GM19035 (cell line): ENCODE measurements around the gene RAD9B.
"Not testable (repeated sequence)": the region's sequence is repeated elsewhere in the genome, so short reads cannot be mapped to it uniquely, and the experiment has no call there.

Source experiments
- ATAC-seq: cut with Tn5 transposase; IDR thresholded peaks from one replicate; pipeline ENCODE4 v1.9.1; 2021; ENCODE audit not compliant: unreplicated experiment

The RAD9B gene

GRCh38 chr12:110520876-110521712 is 19.0 kb downstream of the RAD9B start:
- not testable (repeated sequence) for ATAC-seq

DNA sequence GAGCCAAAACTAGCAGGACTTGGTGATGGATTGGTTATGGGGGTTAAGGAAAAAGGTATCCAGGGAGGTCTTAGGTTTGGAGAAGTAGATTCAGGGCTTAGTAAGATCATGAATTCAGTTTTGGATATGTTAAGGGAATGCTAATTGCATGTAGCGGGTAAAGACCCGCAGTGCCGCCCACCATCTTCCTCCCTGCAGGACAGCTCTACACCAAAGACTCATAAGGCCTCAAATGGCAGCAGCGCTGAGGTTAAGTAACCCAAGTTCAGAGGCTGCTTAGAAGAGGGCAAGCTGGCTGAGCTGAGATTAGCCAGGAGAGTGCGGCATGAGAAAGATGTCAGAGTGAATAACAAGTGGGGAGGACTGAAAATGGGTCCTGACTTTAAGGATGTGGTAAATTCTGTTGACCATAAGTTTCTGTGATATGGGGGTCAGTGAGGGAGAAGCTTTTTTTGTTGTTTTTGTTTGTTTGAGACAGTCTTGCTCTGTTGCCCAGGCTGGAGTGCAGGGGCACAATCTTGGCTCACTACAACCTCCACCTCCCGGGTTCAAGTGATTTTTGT is 26.2 kb downstream of the RAD9B start:
- ATAC-seq, result no peak

GRCh38 chr12:110530511-110530910 is 28.4 kb downstream of the RAD9B start:
- no peak for ATAC-seq

DNA sequence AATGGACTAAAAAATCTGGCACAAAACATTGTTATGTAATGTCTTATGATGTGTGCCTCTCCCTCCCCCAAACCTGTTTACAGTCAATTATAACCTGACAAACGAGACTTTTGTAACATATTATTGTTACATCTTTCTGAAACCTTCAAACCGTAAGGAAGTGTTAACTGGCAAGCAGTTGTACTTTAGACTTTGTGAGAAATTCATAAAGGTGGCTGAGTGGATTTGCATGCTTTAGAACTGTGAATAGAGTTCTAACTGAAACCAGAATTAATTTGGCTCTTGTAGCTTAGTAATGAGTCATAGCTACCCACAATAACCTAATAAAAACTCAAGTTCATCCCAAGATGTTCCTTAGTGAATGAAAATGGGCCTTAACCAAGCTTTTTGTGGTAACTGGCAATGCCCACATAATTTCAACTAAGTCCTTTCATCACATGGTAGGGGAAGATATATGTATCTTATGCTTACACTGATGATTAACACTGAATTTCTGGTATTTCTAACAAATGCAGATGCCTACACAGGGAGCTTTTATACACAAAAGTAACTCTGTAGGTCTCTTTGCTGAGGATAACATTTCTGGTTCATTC is 29.7 kb downstream of the RAD9B start:
- ATAC-seq, result peak; percentile 90

GRCh38 chr12:110532644-110533043 is 30.5 kb downstream of the RAD9B start:
- ATAC-seq, result no peak

DNA sequence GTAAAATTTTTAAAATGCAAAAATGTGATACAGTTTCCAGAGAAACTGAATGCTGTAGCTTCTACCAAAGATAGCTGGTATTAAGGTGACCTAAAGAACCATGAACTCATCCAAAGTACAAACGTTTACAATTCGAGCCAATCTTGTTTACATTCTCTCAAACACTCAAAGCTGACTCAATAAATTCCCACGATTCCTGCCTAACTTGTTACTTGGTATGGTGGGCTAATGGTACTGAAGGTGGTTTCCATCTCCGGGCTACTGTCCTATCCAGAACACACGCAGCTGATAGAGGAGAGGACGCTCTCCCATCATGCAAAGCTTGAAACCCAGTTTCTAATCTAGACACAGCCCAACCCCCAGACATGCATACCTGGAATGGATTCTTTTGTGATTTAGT is 31.5 kb downstream of the RAD9B start:
- ATAC-seq, result no peak

GRCh38 chr12:110534811-110535210 is 32.7 kb downstream of the RAD9B start:
- no peak for ATAC-seq

DNA sequence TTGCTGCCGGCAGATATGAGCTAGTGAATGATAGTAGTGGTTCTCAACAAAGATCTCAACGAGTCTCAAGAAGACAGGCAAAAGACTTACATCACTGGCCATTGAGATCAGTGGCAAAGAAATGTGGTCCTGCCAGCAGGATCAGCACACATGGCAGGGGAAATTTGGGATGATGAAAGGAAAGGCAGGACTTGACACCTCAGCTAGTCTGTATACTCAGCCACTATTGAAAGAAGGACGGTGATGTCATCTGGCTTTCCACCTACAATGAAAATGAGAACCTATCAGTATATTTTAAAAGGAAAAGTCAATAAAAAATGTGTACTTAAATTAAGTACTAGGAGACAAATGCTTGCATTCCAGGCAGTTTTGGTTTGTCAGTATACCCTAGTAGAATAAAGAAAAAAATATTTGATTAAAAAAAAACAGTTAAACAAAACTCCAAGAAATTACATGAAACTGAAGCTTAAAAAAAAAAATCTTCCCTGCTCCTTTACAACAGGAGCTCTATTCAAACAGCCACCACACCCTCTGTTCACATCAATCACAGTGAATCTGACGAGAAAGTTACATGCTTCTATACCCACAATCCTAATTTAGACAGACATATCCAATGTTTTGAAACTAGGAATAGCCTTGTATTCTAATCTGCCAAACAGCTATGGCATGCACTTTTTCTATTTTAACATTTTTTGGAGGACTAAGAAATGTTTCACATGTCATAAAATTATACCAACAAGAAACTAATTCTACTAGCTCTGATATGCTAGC is 34.9 kb downstream of the RAD9B start:
- ATAC-seq, result no peak

DNA sequence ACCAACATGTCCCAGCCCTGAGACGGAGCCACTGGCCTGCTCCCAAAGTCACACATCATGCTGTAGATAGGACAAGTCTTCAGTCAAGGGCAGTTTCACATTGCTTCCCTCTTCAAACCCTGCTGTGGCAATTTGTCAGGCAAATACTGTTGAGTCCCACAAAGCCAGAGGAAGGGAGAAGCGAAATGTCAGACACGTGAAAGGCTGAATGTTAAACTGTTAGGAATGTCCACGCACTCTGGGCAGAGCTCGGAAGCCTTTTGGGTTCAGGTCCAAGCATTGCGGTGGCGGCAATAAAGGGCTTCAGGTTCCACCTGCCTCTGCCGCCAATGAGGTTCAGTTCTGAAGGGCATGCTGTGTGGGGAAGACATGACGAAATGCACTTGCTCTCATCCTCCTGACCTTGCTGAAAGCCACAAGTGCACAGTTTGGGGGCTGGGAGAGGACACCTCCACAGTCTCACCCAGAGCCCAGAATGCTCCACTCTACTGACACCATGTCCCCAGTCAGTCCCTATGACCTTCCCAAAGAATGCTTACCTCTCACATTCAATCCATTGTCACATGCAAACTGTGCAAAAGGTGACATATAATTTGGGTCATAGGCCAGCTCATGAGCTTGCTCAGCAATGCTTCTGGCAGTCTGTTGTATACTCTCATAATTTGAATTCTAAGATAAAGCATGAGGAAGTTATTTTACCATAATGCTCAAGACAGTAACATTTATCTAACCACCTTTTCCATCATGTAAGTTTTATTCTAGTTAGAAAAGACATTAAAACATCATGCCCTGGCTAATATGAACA is 35.7 kb downstream of the RAD9B start:
- no peak for ATAC-seq

DNA sequence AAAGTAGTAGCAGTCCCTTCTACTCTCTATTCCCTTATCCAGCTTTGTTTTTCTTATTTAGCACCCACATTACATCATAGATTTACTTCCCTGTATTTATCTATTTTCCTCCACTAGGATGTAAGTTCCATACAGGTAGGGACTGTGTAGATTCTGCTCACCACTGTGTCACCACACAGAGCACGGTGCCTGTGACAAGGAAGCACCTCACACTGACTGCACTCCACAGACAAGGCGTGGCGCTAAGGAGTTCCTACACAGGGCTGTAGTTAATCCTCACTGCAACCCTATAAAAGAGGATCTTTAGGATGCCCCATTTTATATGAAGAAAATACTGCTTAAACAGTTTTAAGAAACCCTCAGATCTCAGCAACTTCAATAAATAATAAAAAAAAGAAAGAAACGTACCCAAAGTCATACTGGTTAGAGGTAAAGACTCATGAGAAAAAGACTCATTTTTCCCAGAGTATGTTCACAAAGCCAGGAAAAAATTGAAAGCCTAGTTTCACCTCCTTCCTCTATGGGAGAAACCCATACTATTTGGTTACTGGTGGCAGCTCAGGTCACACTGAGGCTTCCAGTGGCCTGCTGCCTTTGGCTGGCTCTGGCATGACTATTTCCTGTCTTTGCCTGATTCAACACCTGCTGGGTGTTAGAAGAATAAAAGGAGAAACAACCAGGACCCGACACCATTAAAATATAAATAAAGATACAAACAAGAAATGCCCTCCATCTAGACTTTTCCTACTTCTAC is 36.9 kb downstream of the RAD9B start:
- no peak for ATAC-seq

- no peak for ATAC-seq
Measured at GRCh38 chr12:110540048-110540447, 37.9 kb downstream of the RAD9B start.

DNA sequence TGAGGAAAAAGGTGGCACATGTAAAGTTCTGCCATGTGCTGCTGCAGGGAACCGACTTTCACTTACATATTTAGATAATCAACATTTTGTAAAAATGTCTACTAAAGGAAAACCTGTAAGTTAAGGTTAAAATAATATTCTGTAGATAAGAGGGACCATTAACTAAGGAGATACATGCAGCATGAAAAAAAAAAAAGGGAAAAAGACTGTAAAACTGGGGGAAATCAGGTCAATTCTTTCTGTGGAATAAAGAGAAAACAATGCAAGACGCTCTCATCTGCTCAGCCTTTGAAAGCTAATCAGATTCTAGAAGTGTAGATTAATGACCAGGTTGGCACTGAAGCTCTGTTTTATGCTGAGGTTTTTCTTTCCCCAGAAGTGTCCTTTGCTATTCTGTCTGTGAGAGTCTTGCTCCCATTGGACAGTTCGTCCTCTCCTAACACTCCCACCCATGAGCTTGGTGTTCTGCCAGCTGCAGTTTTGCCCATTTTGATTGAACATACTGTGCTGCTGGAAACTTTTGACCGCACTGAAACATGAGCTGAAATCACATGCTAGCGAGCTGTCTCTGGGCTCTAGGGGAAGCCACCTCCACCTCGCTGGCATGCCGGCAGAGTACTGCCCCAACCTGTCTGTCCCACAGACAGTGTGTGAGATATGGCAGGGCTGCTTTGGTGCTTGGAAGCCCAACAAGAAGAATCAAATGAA is 41.3 kb downstream of the RAD9B start:
- no peak for ATAC-seq

DNA sequence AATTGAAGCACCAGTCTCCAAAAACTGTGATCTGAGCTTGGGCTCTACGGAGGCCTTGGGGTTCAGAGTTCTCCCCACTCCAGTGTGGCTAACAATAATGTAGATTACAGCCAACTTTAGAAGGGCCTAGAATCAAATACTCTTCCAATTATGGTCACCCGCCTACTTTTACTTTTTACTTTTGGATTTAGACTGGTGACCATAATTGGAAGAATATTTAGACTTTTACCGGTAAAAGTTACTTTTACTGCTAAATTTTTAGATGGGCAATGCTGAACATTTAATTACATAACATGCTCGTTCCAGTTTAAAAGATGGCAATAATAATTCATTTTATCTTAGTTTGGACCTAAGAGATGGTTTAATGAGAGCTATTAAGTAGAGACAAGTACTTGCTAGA is 41.8 kb downstream of the RAD9B start:
- ATAC-seq, result no peak

DNA sequence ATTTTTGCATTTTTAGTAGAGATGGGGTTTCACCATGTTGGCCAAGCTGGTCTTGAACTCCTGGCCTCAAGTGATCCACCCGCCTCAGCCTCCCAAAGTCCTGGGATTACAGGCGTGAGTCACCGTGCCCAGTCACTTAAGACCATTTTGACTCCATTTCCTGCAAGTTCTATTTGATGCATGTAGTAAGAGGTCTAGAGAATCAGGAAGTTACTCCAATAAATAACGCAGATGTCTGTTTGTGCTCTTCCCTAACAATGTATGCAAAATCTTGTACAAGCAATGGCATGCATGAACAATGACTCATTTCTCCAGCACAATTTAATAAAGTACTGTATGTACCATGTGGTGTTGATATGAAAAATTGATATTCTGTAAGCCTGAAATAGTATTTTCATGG is 43.1 kb downstream of the RAD9B start:
- not testable (repeated sequence) for ATAC-seq

DNA sequence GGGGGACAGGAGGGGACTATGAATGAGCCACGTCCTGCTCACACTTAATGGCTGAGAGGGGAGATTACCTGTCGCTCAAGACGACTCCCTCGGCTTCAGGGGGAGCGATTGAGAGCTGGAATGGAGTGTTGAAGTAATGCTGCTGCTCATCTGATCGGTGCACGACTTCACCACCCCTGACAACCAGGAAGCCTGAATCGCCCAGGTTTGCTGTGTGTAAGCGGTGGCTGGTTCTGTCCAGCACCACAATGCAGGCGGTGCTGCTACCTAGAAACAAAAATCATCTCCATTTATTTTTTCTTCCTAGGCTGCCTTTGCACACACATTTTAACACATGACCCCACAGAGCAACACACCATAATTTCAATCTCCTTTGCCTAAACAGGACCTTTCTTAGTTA is 43.7 kb downstream of the RAD9B start:
- no peak for ATAC-seq

DNA sequence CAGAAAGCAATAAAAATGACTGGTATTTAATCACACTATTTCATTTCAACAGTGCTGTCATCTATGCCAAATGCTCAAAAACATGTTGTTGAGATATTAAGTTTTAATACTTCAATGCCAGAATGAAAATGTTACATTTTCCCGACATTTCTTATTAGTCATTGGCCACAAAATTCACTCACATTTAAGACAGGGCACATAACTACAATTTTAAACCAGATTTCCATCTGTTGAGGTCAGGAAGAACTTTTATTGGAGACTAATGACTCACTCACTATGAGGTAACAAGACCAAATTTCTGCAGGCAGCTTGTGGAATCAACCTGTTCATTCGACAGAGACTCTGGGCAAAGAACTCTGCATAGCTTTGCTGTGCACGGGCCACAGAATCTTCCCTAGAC is 44.2 kb downstream of the RAD9B start:
- ATAC-seq, result no peak

- ATAC-seq, result no peak
Measured at GRCh38 chr12:110547090-110547489, 45.0 kb downstream of the RAD9B start.

DNA sequence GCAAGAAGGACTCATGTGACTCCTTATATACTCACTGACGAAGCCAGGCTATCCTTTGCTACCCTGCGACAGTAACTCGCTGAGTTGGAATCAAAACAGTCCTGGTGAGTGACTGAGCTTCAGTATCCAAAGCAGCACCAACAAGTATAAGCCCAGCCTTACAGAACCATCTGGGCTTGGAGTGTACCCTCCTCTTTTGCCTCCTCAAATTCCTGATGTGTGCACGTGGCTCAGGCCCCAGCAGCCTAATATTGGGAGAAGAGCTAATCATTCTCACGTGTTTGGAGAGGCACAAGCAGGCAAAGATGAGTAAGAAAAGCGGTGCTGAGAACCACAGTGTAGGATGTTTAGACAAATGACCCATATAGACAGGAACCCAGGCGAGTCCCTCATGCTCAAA is 46.5 kb downstream of the RAD9B start:
- ATAC-seq, result no peak

- ATAC-seq, result no peak
Measured at GRCh38 chr12:110549716-110550115, 47.6 kb downstream of the RAD9B start.
